ENCODE data around the gene NFASC. TPM values are rescaled to one million over a fixed set of nuclear protein-coding genes. Genes with fewer than 3 reads are reported as not detected.

Gene NFASC
- total RNA-seq, 2 experiments from 2014 or later = 0.10 to 0.20 TPM

DNA sequence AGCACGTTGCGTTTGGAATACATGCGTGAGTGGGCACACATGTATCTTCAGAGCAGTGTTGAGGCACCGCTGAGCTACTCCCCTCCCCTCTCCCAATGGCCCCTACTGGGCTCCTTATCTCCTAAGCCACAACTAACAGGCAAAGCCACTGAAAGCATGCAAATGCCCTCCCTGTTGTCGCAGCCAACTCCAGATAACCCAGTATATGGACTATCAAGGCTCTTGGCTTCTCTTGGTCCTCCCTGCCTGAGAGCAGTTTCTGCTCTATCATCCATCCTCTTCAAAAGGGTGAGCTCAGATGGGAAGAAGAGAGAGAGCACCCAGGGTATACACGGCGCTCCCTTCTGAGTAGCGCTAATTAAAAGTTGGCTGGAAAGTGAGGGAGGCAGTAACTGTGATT is 113.8 kb downstream of the NFASC start:
- H3K4me3 Mint-ChIP-seq = no peak overlapping the region
- intact Hi-C loops (cut with micrococcal nuclease) = no loop called here
- peaks cover 3% of the 10 kb centered on the region for H3K4me1 Mint-ChIP-seq (ENCODE audit: low read depth)
- CTCF ChIA-PET = interaction anchor here (1.6 to 10.4 kb wide), 3 partner anchors 8 to 78 kb away, joined by 4 to 116 read pairs (median 8); no protein-coding TSS in a partner anchor
- H3K27ac Mint-ChIP-seq = no peak overlapping the region
- no peak for DNase-seq
- no peaks in the 10 kb centered on the region for H3K9me3 Mint-ChIP-seq
- H3K36me3 Mint-ChIP-seq (ENCODE audit: low read depth) = no peaks in the 10 kb centered on the region
- peaks cover 3% of the 10 kb centered on the region for H3K27me3 Mint-ChIP-seq (ENCODE audit: low read depth)

DNA sequence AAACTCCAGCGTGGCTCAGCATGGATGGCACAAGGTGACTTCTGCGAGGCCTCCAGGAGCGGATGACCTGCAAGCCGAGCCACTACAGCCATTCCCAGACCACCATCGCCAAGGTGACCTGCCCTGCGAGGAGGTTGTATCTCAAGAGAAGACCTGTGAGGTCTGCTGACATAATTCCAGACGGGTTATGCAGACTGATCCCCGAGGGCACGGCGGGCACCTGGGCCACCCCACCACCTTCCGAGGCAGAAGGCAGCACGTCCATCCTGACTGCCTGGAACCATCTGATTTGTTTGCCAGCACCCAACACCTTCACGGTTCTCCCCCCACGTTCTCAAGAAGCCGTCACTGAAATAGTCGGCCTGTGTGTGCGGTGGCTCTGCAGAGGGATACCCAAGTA is 115.5 kb downstream of the NFASC start:
- intact Hi-C loops (cut with micrococcal nuclease) = loop anchor here (5.0 kb wide), 1 partner anchor 351 kb away; no protein-coding TSS in a partner anchor
- H3K9me3 Mint-ChIP-seq = no peaks in the 10 kb centered on the region
- no peak overlapping the region for H3K4me3 Mint-ChIP-seq
- H3K27me3 Mint-ChIP-seq (ENCODE audit: low read depth) = peaks cover 3% of the 10 kb centered on the region
- peaks cover 3% of the 10 kb centered on the region for H3K4me1 Mint-ChIP-seq (ENCODE audit: low read depth)
- no peak for DNase-seq
- H3K27ac Mint-ChIP-seq = no peak overlapping the region
- H3K36me3 Mint-ChIP-seq (ENCODE audit: low read depth) = no peaks in the 10 kb centered on the region
- CTCF ChIA-PET = interaction anchor here (10.4 kb wide), 1 partner anchor 76 kb away, joined by 116 read pairs; no protein-coding TSS in a partner anchor

GRCh38 chr1:204987689-204988088 is 117.0 kb downstream of the NFASC start:
- Mint-ChIP-seq H3K27ac (no peak overlapping the region), H3K4me1 (ENCODE audit: low read depth) (peaks cover 9% of the 10 kb centered on the region), H3K36me3 (ENCODE audit: low read depth) (no peaks in the 10 kb centered on the region), H3K27me3 (ENCODE audit: low read depth) (peaks cover under 1% of the 10 kb centered on the region), H3K9me3 (no peaks in the 10 kb centered on the region), H3K4me3 (no peak overlapping the region)
- intact Hi-C loops (cut with micrococcal nuclease) = loop anchor here (5.0 kb wide), 1 partner anchor 350 kb away; no protein-coding TSS in a partner anchor
- no peak for DNase-seq
- CTCF ChIA-PET = interaction anchor here (1.3 to 10.4 kb wide), 5 partner anchors 8 to 268 kb away, joined by 4 to 116 read pairs (median 16); no protein-coding TSS in a partner anchor

- intact Hi-C loops (cut with micrococcal nuclease) = loop anchor here (5.0 kb wide), 1 partner anchor 349 kb away; no protein-coding TSS in a partner anchor
- Mint-ChIP-seq H3K4me1 (ENCODE audit: low read depth) (peaks cover 11% of the 10 kb centered on the region), H3K27me3 (ENCODE audit: low read depth) (no peaks in the 10 kb centered on the region), H3K27ac (no peak overlapping the region), H3K4me3 (no peak overlapping the region), H3K36me3 (ENCODE audit: low read depth) (no peaks in the 10 kb centered on the region), H3K9me3 (no peaks in the 10 kb centered on the region)
- no peak for DNase-seq
- CTCF ChIA-PET = interaction anchor here (1.0 to 10.4 kb wide), 6 partner anchors 8 to 267 kb away, joined by 3 to 116 read pairs (median 15); no protein-coding TSS in a partner anchor
These were observed 117.5 kb downstream of the NFASC start for GRCh38 chr1:204988196-204988595.

GRCh38 chr1:204989266-204990058 is 118.8 kb downstream of the NFASC start:
- H3K27me3 Mint-ChIP-seq (ENCODE audit: low read depth) = no peaks in the 10 kb centered on the region
- peaks cover 12% of the 10 kb centered on the region for H3K4me1 Mint-ChIP-seq (ENCODE audit: low read depth)
- no peak overlapping the region for H3K4me3 Mint-ChIP-seq
- DNase-seq = peak; percentile 82
- H3K27ac Mint-ChIP-seq = no peak overlapping the region
- intact Hi-C loops (cut with micrococcal nuclease) = loop anchor here (1.0 to 5.0 kb wide), 6 partner anchors 72 to 348 kb away; partner anchors contain the start of gene RBBP5
- CTCF ChIA-PET = interaction anchor here (0.5 to 10.4 kb wide), 15 partner anchors 9 to 266 kb away, joined by 3 to 116 read pairs (median 4); no protein-coding TSS in a partner anchor
- no peaks in the 10 kb centered on the region for H3K9me3 Mint-ChIP-seq
- H3K36me3 Mint-ChIP-seq (ENCODE audit: low read depth) = no peaks in the 10 kb centered on the region

DNA sequence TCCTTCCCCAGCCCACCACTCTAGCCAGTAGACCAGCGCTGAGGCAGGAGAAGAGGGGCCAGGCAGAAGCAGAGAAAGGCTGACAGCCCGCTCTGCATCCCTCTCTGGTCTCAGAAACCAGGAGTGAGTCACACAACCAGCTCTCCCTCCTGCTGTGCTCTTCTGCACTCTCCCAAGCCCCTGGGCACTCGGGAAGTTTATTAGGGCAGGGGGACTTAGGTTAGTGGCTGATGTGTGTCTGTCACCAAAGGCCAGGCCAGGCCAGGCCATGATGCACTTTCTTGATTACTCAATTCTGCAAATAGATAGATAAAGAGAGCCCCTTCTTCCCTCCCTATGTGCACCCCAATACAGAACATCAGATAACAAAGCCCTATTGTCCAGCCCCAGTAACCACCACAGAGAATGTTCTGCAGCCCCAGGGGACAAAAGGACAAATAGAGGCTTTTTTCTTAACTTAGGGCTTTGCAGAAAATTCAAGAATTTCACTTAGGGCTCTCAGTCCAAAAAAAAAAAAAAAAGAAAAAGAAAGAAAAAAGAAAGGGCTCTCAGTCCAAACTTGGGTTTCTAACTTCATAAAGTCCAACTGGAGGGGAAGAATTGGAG is 119.5 kb downstream of the NFASC start:
- intact Hi-C loops (cut with micrococcal nuclease) = loop anchor here (5.0 kb wide), 1 partner anchor 132 kb away; the partner anchor contains the start of gene RBBP5
- CTCF ChIA-PET = interaction anchor here (0.5 to 10.4 kb wide), 12 partner anchors 10 to 265 kb away, joined by 3 to 116 read pairs (median 4); no protein-coding TSS in a partner anchor
- DNase-seq = no peak
- Mint-ChIP-seq H3K9me3 (no peaks in the 10 kb centered on the region), H3K27me3 (ENCODE audit: low read depth) (no peaks in the 10 kb centered on the region), H3K4me1 (ENCODE audit: low read depth) (peaks cover 12% of the 10 kb centered on the region), H3K27ac (no peak overlapping the region), H3K4me3 (no peak overlapping the region), H3K36me3 (ENCODE audit: low read depth) (no peaks in the 10 kb centered on the region)

DNA sequence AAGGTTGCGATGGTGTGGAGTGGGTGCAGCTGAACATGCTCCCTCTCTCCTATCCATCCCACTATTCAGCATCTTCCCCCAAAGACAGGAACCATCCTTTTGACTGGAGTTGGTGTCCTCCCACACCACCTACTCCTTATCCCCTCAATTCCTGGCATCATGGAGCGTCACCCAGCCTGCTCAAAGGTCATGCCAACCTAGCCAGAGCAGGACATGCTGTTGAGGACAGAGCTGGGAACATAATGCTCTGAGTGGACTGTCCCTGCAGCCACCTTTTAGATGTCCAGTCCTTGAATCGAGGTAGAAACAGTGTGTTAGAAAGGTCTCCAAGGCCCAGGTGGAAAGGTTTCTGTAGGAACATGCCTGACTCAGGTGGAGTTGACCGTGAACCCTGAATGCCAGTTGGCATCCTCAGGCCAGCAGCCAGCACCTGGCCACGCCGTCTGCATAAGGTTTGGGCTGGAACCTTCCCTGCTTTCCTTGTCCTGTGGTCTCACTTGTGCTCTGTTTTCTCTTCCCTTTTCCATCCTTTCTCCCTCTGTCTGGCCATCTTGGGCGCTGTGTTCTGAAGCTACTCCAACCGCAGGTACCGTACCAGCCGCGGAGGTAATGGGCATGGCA is 120.2 kb downstream of the NFASC start:
- peaks cover 12% of the 10 kb centered on the region for H3K4me1 Mint-ChIP-seq (ENCODE audit: low read depth)
- no peak for DNase-seq
- intact Hi-C loops (cut with micrococcal nuclease) = loop anchor here (5.0 kb wide), 1 partner anchor 131 kb away; the partner anchor contains the start of gene RBBP5
- H3K27ac Mint-ChIP-seq = no peak overlapping the region
- H3K4me3 Mint-ChIP-seq = no peak overlapping the region
- CTCF ChIA-PET = interaction anchor here (1.1 to 10.4 kb wide), 2 partner anchors 49 to 71 kb away, joined by 3 to 116 read pairs; no protein-coding TSS in a partner anchor
- H3K9me3 Mint-ChIP-seq = no peaks in the 10 kb centered on the region
- no peaks in the 10 kb centered on the region for H3K27me3 Mint-ChIP-seq (ENCODE audit: low read depth)
- H3K36me3 Mint-ChIP-seq (ENCODE audit: low read depth) = no peaks in the 10 kb centered on the region

- Mint-ChIP-seq H3K27ac (no peak overlapping the region), H3K9me3 (no peaks in the 10 kb centered on the region), H3K4me3 (no peak overlapping the region), H3K36me3 (ENCODE audit: low read depth) (no peaks in the 10 kb centered on the region), H3K4me1 (ENCODE audit: low read depth) (peaks cover 12% of the 10 kb centered on the region), H3K27me3 (ENCODE audit: low read depth) (no peaks in the 10 kb centered on the region)
- DNase-seq = no peak
- CTCF ChIA-PET = interaction anchor here (1.1 to 10.4 kb wide), 2 partner anchors 49 to 71 kb away, joined by 3 to 116 read pairs; no protein-coding TSS in a partner anchor
- intact Hi-C loops (cut with micrococcal nuclease) = loop anchor here (5.0 kb wide), 1 partner anchor 131 kb away; the partner anchor contains the start of gene RBBP5
These were observed 120.7 kb downstream of the NFASC start for GRCh38 chr1:204991342-204991844.

- H3K27ac Mint-ChIP-seq = no peak overlapping the region
- H3K4me1 Mint-ChIP-seq (ENCODE audit: low read depth) = peaks cover 12% of the 10 kb centered on the region
- DNase-seq = peak; percentile 62
- H3K4me3 Mint-ChIP-seq = no peak overlapping the region
- intact Hi-C loops (cut with micrococcal nuclease) = loop anchor here (5.0 kb wide), 1 partner anchor 130 kb away; the partner anchor contains the start of gene RBBP5
- CTCF ChIA-PET = interaction anchor here (0.7 to 10.4 kb wide), 2 partner anchors 70 to 236 kb away, joined by 4 to 116 read pairs; no protein-coding TSS in a partner anchor
- H3K9me3 Mint-ChIP-seq = no peaks in the 10 kb centered on the region
- no peaks in the 10 kb centered on the region for H3K27me3 Mint-ChIP-seq (ENCODE audit: low read depth)
- no peaks in the 10 kb centered on the region for H3K36me3 Mint-ChIP-seq (ENCODE audit: low read depth)
These were observed 121.7 kb downstream of the NFASC start for GRCh38 chr1:204992201-204992997.

DNA sequence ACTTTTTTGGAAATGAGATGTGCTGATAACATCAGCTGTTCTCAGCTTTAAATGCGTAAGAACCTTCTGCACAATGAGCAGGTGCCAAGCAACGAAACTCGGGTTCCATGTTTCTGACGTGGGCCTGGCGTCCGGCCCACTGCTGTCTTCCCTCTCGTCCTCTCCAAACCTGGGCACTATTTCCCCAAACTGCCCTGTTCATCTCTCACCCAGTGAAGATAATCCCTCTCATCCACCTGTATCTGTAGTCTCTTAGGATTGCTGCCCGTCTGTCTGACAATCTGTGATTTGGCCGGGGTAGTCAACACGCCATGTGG is 122.3 kb downstream of the NFASC start:
- H3K27me3 Mint-ChIP-seq (ENCODE audit: low read depth) = no peaks in the 10 kb centered on the region
- CTCF ChIA-PET = interaction anchor here (10.4 kb wide), 1 partner anchor 69 kb away, joined by 116 read pairs; no protein-coding TSS in a partner anchor

More for the DNA sequence above, 122.3 kb downstream of the NFASC start:
- H3K9me3 Mint-ChIP-seq = no peaks in the 10 kb centered on the region
- H3K27ac Mint-ChIP-seq = no peak overlapping the region
- H3K36me3 Mint-ChIP-seq (ENCODE audit: low read depth) = no peaks in the 10 kb centered on the region
- intact Hi-C loops (cut with micrococcal nuclease) = loop anchor here (5.0 kb wide), 1 partner anchor 129 kb away; the partner anchor contains the start of gene RBBP5
- no peak overlapping the region for H3K4me3 Mint-ChIP-seq
- peaks cover 12% of the 10 kb centered on the region for H3K4me1 Mint-ChIP-seq (ENCODE audit: low read depth)
- DNase-seq = no peak

All from activated naive CD4-positive, alpha-beta T cell treated with anti-CD3 and anti-CD28 coated beads for 36 hours (primary cell).